Measurements from ENCODE around the gene TTF2.
A peak's percentile ranks its signal among the peaks of the same experiment; 100 is the strongest.

Gene TTF2

DNA sequence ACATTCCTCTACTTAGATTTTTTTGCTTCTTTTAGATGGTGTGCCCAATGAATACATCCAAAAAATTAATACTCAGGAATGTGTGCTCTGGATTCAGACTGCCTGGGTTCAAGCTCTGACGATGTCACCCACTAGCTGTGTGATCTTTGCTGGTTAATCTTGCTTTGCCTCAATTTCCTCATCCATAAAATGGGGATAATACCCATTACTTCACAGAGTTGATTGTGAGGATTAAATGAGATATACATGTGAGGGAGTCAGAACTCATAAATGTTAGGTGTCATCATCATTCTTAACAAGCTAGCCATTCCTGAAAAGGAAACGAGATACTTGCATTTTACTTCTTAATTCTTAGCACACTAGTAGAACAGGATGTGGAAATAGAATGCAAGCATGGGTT is 12.9 kb upstream of the TTF2 start:
- no peak for DNase-seq

DNA sequence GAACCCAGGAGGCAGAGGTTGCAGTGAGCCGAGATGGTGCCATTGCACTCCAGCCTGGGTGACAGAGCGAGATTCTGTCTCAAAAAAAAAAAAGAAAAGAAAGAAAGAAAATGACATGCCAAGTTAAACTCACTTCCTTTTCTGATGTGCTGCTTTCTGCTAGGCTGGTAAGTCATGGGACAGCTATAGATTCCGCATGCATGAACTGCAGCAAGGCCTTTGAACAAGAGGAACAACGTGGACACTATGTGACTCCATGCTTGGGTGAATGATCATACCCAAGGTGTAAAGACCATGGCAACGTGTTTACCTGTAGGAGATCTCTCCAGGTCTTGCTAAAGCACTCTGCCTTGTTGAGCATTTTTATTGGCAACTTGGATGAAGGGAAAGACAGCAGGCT is 10.3 kb upstream of the TTF2 start:
- no peak for DNase-seq

DNA sequence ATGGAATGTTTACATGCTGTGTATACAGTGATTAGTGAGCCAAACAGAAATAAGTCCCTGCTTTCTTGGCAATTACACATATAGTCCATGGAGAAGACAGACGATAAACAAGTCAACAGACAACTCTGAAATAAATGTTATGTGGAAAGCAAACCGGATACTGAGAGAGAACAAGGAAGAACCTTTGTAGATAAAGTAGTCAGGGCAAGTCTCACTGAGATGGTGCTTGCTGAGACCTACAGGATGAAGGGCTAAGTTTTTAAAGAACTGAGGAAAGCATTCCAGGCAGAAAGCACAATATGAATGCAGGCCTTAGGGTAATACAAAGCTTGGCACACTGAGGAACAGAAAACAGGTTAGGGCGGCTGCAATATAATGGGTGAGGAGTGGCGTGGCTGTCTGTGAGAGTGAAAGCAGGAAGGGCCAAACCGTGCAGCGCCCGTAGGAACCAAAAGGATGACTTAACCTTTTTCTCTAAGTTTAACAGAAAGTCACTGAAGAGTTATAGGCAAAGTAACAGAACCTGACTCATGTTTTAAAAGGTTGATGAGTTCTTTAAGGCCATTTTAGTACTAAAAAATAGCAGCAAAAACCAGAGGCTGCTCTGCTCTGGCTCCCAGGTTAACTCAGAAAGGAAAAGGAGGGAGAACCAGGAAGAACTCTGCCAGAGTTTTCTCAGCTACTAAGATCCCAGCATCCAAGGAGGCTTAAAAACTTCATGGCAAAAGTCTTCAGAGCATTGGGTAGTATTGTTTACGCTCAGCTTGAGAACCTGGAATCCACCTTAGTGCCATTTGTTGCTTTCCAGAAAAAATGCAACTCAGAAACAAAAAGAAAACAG is 8.7 kb upstream of the TTF2 start:
- no peak for DNase-seq

DNA sequence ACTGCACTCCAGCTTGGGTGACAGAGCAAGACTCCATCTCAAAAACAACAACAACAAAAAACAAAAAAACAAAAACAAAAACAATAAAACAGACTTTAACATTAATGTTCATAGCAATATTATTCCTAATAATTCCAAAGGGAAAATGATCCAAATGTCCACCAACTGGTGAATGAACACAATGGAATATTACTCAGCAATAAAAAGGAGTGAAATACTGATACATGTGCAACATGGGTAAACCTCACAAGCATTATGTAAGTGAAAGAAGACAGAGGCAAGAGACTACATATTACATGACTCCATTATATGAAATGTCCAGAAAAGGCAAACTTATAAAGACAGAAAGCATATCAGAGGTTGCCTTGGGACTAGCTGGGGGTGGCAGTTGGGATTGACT is 6.1 kb upstream of the TTF2 start:
- DNase-seq = no peak

DNA sequence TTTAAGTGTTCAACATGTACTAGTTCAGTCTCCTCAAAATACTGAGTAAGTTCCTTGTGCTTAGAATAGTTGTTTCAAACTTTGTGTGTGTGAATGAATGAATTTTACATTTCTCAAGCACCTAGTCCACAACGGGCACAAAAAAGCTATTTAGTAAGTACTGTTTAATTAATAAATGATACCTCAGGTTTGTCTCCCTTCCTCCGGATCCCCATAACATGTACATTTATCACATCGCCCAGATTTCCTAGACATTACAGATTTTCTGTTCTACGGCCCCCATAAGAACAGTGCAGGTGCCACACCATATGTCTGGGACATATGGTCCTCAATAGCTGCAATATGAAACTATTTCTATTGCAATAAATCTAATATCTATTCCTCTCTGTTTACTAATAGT is 1.3 kb upstream of the TTF2 start:
- DNase-seq = no peak

DNA sequence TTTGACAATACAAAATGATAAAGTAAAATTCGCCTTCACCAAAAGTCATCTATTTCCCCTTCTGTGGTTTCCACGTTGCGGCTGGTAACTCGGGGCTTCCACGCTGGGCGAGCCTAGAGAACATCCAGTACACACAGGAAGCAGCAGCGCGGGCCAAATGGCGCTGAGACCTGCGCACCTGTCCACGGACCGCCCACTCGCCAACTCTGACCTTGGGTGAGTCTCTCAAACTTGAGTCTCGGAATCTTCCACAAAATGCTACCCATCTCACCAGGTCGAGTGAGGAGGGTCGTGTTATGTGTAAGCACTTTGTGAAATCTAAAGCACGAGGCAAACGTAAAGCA is 820 bp upstream of the TTF2 start:
- DNase-seq = peak; percentile 43

DNA sequence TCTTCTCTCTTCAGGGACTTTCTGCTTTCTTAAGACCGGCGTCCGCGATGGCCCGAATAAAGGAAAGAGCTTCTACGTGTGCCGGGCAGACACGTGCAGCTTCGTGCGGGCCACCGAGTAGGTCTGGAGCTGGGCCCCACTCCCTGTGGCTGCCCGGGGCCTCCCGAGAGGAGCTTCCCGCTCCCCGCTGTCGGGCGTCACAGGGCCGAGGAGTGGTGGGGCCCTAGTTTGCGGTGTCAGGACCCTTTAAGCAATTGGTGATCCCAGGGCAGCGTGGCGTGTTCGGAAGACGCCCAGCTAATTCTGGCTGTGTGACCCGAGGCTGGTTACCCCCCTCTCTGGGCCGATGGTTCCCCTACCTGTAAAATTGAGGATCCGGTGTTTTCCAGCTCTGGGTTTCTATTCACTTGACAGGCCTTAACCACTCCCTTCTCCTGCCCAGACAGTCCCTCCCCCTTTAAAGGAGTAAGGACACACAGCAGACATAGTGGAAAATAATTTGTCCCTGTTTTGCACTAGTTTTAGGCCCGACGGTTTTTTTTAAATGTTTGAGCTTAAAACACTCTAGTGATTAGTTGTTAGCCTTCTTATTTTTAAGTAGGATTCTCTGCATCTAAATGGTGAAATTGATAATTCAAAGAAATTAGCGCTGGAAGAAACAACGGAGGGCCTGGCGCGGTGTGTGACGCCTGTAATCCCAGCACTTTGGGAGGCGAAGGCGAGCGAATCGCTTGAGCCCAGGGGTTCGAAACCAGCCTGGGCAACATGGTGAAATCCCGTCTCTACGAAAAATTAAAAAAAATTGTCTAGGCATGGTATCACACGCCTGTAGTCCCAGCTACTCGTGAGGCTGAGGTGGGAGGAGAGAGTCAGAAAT is 553 bp downstream of the TTF2 start:
- DNase-seq = peak; percentile 20

DNA sequence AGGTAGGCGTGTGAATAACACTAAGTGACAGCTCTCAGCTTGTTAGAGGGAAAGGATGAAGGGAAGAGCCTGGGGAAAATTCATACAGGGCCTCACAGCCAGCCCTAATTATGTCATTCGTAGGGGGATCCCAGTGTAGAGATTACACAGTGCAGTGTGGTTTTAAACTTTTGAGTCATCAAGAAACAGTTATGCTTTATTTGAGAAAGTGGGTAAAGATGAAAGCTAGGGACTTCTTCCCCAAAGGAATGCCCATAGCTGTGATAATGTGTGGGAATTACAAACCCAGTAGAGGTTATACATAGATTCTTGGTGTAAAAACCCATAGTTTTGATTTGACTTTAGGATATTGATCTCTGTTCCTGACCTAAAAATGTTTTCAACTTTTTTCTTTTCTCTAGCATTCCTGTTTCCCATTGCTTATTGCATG is 1.9 kb downstream of the TTF2 start:
- DNase-seq = no peak

DNA sequence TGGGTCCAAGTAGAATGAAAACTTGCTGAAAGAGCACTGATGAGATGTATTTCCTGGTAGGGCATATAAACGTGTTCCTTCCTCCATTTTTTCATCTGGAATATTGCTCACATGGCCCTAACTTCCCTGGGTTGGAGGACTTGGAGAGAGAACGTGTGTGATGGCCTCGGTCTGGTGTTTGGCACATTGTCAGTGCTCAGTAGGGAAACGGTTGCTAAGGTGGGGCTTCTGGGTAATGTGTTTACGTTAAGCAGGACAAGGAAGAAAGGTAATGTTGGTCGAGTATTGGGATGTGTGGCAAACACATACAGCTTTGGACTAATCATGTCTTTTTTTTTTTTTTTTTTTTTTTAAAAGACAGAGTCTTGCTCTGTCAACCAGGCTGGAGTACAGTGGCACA is 6.2 kb downstream of the TTF2 start:
- no peak for DNase-seq

DNA sequence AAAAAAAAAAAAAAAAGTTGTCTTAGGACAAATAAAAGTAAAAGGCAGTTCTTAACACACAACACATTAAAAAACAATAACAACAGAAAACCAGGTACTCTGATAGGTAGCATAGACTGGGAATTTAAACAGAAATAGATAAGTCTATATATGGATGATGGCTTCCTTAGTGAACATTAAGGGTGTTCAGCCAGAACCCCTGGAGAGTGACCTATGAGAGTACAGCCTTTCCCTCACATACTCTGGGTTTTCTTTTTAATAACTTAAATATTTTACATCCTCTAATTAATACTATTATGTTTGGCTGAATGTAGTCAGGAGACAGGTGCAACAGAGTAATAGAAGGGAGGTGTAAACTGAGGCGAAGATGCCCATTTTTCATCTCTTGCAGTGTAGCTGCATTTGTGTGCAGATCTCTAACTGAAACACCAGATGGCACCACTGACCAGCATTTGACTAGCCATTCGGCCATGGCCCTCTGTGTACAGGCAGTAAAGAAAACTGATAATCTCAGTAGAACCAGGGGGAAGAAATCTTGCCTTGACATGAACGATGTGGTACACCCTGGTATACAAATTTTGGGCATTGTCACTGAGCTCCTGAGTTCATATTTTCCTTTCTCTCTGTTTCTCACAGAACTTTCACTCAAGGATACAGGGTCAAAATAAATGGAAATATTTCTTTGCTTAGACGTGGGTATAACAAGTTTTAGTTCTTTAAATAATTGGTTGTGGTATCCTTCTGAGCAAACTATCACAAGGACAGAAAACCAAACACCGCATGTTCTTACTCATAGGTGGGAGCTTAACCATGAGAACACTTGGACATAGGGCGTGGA is 7.6 kb downstream of the TTF2 start:
- DNase-seq = no peak

DNA sequence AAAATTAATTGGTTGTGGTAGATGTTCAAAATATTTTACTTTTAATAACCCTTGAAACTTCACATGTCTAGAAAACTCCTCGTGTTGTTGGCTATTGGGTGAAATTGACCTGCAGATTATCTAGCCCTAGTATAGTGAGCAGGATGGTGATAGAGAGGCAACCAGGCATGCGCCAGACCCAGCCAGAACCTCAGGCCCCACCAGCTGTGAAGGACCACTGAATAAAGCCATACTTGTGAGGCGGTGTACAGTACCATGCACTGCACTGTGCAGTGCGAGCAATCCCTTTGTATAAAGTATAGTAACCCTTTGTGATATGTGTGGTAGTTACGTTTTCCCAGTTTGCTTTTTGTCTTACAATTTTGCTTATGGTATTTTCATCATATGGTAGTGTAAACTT is 8.5 kb downstream of the TTF2 start:
- no peak for DNase-seq

DNA sequence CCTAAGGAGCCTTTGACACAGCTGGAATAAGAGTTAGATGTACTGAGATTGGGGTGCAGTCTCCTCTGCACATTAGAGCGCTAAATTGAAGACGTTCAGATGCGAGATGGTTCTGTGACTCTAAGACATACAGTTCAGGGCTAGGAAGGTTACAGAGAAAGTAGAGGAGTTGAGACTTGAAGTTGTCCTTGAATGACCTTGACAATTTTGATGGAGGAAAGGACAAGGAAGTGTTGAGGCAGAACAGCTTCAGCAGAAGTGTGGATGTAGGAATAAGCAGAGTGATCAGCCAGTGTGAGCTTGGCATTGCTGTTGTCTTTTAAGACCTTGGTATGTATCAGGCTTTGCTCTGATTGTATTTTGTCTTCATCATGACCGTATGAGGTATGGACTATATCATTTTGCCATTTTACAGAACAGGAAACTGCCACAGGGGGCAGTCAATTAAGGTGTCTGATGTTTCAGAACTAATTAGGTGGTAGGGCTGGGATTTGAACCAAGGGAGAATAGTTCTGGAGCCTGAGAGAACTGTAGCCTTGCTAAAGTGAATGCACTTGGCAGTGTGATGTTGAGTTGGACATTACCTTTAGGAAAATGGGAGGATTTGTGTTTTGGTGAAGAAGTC is 9.2 kb downstream of the TTF2 start:
- no peak for DNase-seq

DNA sequence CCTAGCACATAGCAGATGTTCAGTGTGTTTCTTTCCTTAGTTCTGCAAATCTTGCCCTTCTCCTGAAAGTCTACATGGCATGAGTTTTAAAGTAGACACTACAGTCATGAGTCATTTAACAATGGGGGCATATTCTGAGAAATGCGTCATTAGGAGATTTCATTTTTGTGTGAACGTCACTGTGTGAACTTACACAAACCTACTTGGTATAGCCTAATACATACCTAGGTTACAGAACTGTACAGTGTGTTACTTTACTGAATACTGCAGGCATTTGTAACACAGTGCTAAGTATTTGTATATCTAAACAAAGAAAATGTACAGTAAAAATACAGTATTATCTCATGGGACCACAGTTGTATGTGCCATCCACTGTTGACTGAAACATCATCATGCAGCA is 10.0 kb downstream of the TTF2 start:
- DNase-seq = no peak

DNA sequence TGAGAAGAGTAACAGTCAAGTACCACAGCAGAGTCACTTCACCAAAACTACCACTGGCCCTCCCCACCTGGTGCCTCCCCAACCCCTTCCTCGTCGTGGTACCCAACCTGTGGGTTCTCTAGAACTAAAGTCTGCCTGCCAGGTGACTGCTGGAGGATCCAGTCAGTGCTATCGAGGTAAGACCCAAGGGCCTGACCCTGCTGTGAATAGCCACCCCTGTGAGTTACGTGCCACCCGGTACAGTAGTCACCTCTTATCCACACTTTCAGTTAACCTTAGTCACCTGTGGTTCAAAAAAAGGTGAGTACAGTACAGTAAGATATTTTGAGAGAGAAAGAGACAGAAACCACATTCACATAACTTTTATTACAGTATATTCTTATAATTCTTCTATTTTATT is 16.5 kb downstream of the TTF2 start:
- DNase-seq = no peak

DNA sequence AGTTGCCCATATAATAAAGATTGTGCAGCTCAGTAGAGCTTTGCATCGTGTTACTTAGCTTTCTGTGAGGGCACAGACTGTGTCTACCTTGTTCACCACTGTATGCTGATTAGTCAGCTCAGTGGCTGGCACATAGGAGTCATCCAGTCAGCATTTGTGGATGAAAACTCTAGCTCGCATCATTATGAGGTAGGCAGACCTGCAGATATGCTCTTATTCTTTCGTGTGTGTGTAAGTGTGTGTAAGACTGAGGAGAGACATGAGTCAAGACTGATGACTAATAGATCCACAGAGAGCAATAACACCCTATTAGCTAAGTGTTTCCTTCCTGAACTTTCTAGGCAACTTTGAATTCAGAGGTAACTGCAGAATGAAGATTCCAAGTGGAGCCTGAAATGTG is 17.1 kb downstream of the TTF2 start:
- no peak for DNase-seq

DNA sequence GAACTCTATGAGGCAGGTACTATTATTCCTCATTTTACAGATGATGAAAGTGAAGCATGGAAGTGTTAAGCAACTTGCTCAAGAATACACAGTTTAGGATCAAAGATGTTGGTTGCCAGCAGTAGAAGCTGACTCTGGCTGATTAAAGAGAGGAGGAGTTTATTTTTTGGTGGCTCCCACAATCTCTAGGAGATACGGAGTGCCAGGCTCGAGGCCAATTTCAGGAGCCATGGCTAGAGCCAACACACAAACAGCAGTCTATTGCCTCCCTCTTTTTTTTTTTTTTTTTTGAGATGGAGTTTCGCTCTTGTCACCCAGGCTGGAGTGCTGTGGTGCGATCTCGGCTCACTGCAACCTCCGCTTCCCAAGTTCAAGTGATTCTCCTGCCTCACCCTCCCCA is 19.6 kb downstream of the TTF2 start:
- no peak for DNase-seq

DNA sequence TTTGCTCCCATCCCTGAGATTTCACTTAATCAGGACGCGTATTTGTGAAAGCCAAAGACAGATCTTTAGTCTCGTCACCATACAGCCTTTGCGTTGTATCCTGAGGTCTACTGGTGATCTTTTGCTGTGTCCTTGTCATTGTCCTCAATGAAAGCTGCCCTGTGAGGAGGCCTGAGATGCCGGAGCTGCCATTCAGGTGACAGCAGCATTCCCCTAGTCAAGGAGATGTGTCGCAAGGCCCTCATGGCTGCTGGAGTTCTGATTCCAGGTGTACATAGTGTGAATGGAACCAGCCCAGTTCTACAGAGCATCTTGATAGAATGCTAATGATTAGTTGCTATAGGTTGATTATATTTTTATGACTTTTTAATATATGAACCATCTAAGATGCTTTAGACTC is 24.1 kb downstream of the TTF2 start:
- DNase-seq = no peak

DNA sequence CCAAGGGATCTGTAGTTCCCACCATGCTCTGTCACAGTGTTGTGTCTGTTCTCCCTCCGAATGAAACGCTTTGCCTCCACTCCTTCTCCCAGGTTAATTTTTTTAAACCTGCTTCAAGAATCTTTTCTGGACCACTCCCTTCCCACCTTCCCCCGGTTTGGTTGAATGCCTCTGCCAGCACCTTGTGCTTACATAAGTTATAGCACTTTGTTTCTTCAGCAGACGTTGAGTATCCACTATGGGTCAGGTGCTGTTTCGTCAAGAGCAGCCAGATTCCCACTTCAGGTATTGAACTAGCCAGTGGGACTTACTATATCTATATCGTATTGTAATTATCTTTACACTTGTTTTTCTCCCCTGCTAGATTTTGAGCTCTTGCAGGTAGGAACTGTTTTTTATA is 27.6 kb downstream of the TTF2 start:
- DNase-seq = no peak

DNA sequence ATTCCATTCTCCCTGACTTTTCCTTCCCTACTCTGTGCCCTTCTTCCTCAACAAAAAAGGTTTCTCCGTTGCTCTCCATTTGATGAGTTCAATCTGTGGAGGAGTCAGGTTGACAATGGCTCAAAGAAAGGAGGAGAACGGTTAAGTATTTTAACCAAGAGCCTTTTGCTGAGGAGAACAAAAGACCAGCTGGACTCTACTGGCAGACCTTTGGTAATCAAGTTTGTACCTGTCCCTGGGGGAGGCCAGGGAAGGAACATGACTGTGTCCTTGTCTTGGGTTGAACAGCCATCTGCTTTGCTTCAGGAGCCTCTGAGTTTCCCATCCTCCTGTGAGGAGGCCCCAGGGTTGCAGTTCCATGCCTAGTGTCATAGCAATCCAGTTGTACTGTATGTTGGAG is 29.9 kb downstream of the TTF2 start:
- DNase-seq = no peak

DNA sequence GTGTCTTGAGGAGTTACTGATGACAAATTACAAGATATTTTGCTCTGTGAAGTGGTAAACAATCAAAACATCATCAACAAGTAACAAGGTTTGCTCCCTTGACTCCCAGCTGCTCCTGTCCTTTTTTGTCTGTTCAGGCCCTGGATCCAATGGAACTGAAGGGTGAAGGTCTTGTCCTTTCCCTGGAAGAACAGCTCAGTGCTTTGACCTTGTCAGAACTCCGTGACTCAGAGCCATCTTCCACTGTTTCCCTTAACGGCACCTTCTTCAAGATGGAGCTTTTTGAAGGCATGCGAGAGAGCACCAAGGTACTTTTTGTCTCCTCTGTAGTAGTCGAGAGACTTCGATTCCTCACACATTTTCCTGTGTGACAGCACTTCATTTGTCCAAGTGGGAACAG is 32.5 kb downstream of the TTF2 start:
- no peak for DNase-seq

DNA sequence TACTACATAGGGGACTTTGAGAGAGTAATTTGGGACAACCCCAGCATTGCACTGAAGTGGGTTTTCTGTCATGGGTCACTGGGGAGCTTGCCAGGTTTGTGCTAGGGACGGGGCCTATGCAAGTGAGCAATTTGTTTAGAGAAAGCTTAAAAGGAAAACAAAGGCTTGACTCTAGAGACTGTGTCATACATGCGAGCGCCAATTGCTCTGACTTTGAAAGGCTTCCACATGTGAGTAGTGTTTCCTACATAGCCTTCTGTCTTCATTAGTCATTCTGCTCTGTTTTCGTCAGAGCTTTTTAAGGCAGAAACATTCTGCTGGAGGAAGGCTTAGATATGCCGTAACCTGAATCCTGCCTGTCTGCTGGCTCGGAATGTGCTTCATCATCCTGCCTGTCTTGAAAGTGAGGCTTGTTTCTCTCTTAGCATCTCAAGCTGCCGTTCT is 33.0 kb downstream of the TTF2 start:
- peak; percentile 16 for DNase-seq

DNA sequence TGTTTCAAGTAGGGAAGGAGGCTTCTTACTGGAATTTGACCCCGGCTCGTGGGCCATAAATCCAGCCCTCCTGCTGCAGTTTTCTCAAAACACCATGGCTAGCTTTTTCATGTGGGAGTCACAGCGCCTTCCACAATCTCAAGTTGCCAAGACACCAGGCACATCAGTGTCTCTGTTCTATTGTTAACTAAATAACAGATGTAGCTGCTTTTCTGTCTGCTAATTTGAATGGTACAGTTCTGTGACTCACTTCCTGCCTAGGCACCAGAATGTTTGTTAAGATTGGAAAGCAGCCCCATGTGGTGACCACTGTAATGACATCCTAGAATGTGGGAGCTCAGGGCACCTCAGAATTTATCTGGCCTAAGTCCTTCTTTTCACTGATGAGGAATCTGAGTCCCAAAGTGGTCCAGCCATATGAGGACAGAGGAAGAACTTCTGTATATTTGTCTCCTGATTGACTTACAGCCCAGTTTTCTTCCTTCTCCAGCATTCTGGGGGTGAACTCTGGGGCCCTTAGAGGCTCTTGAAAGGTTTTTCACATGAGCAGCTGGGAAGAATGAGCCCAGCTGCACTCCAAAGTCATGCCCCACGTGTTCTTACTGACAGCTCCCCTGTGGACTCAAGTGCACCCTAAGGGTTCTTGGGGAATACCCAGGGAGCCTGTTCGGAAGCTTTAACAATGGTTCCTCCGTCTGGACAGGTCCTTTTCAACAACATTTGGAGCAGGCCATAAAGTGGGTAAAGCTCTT is 33.9 kb downstream of the TTF2 start:
- peak; percentile 80 for DNase-seq

All from DMS79 (cell line).